Measurements from ENCODE around the gene SLAIN1. TPM values are rescaled to one million over a fixed set of nuclear protein-coding genes. Genes with fewer than 3 reads are reported as not detected.

Gene SLAIN1
- total and polyA plus RNA-seq, 10 of the 15 experiments (the other 5 are each of a cell fraction or from before 2014, with no cell fraction given): 11.9 to 140 (median 56.9) TPM

GRCh38 chr13:77740931-77741596 lies 43.6 kb downstream of the SLAIN1 start:
- no peak for TF ChIP-seq POU2F2 (IDR thresholded peaks at IDR 0.05; ENCODE audit: borderline replicate concordance, low read depth, low read length)
- no peak for TF ChIP-seq NBN (IDR thresholded peaks at IDR 0.05)
- no peak for TF ChIP-seq BHLHE40 (IDR thresholded peaks at IDR 0.05; ENCODE audit: borderline replicate concordance in 1 of 2, low read depth in 2 of 2, low read length in 1 of 2)
- TF ChIP-seq RCOR1 (conservative IDR thresholded peaks at IDR 0.05; ENCODE audit: low read depth, low read length): no peak
- TF ChIP-seq IKZF2 (IDR thresholded peaks at IDR 0.05): no peak
- no peak overlapping the region for H3K9ac ChIP-seq (ENCODE audit: control insufficient read depth, insufficient read depth, low read length)
- DNase-seq (ENCODE audit: low read depth, low spot score) (no peak), ATAC-seq (no peak), FAIRE-seq (no peak)
- no peak overlapping the region for H2AFZ ChIP-seq (ENCODE audit: control insufficient read depth, low read depth, low read length)
- no peak overlapping the region for H3K4me2 ChIP-seq (ENCODE audit: control insufficient read depth, insufficient read depth)
- no peak overlapping the region for H3K27ac ChIP-seq (ENCODE audit: control insufficient read depth, insufficient read depth)
- intact Hi-C loops (cut with micrococcal nuclease; ENCODE audit: unreplicated experiment): no loop called here
- no peak overlapping the region for H3K4me3 ChIP-seq
- WGBS (ENCODE audit: insufficient coverage, insufficient replicate concordance, low lambda C conversion rate, missing lambda C conversion rate): 97% methylated on average over 8 of the region's 8 CpGs
- H3K79me2 ChIP-seq (ENCODE audit: control insufficient read depth, insufficient read depth, low read length): no peaks in the 10 kb centered on the region
- ChIA-PET POLR2A (interaction anchor here (0.7 to 1.3 kb wide), 3 partner anchors 9 to 44 kb away, joined by 3 to 6 read pairs (median 3); partner anchors contain the start of gene SLAIN1), SMC1A (ENCODE audit: uncharacterized antibody, unreplicated experiment) (interaction anchor here (0.6 to 3.3 kb wide), 7 partner anchors 12 to 148 kb away, joined by 3 to 12 read pairs (median 3); no protein-coding TSS in a partner anchor), CTCF (interaction anchor here (1.3 to 2.1 kb wide), 6 partner anchors 8 to 248 kb away, joined by 3 to 8 read pairs (median 6); no protein-coding TSS in a partner anchor), RAD21 (ENCODE audit: unreplicated experiment) (interaction anchor here (1.1 to 1.7 kb wide), 2 partner anchors 8 to 39 kb away, joined by 5 read pairs; no protein-coding TSS in a partner anchor)
- no peaks in the 10 kb centered on the region for H3K27me3 ChIP-seq (replicated peaks in 1 of 2; ENCODE audit: control insufficient read depth in 2 of 2, insufficient read depth in 2 of 2, low read length in 1 of 2)
- no peaks in the 10 kb centered on the region; a peak in 1 of 4 replicates for H3K36me3 ChIP-seq (ENCODE audit: control insufficient read depth in 2 of 2, insufficient read depth in 2 of 2, low read length in 1 of 2)
- no peaks in the 10 kb centered on the region for H3K9me3 ChIP-seq (replicated peaks; ENCODE audit: control insufficient read depth, insufficient read depth, low read length)
- in situ Hi-C loops (cut with MboI): no loop called here
- peaks cover 3% of the 10 kb centered on the region; the same call in 1 of the 2 replicates for H3K4me1 ChIP-seq (ENCODE audit: control insufficient read depth, insufficient read depth, low read length)
- H4K20me1 ChIP-seq (ENCODE audit: control insufficient read depth, insufficient read depth): no peaks in the 10 kb centered on the region
- BruUV-seq (replicated peaks): no TSS peak

GRCh38 chr13:77741597-77741972 lies 44.1 kb downstream of the SLAIN1 start:
- DNase-seq (ENCODE audit: low read depth, low spot score): no peak
- ChIA-PET RAD21 (ENCODE audit: unreplicated experiment) (interaction anchor here (1.7 kb wide), 1 partner anchor 39 kb away, joined by 5 read pairs; no protein-coding TSS in a partner anchor), CTCF (interaction anchor here (1.0 to 2.1 kb wide), 6 partner anchors 9 to 168 kb away, joined by 3 to 8 read pairs (median 6); no protein-coding TSS in a partner anchor), SMC1A (ENCODE audit: uncharacterized antibody, unreplicated experiment) (interaction anchor here (0.9 to 3.3 kb wide), 7 partner anchors 11 to 177 kb away, joined by 3 to 12 read pairs (median 4); no protein-coding TSS in a partner anchor), POLR2A (interaction anchor here (0.6 to 1.3 kb wide), 2 partner anchors 45 to 239 kb away, joined by 3 read pairs; partner anchors contain the start of gene SLAIN1)
- FAIRE-seq: no peak
- BruUV-seq (replicated peaks): no TSS peak
- no peaks in the 10 kb centered on the region for H3K27me3 ChIP-seq (replicated peaks in 1 of 2; ENCODE audit: control insufficient read depth in 2 of 2, insufficient read depth in 2 of 2, low read length in 1 of 2)
- H3K79me2 ChIP-seq (ENCODE audit: control insufficient read depth, insufficient read depth, low read length): no peaks in the 10 kb centered on the region
- no peak overlapping the region for H3K27ac ChIP-seq (ENCODE audit: control insufficient read depth, insufficient read depth)
- intact Hi-C loops (cut with micrococcal nuclease; ENCODE audit: unreplicated experiment) (no loop called here), in situ Hi-C loops (cut with MboI) (no loop called here)
- 100% methylated on average over 1 of the region's 1 CpG for WGBS (ENCODE audit: insufficient coverage, insufficient replicate concordance, low lambda C conversion rate, missing lambda C conversion rate)
- no peak overlapping the region for H2AFZ ChIP-seq (ENCODE audit: control insufficient read depth, low read depth, low read length)
- H3K9me3 ChIP-seq (replicated peaks; ENCODE audit: control insufficient read depth, insufficient read depth, low read length): no peaks in the 10 kb centered on the region
- H3K36me3 ChIP-seq (ENCODE audit: control insufficient read depth in 2 of 2, insufficient read depth in 2 of 2, low read length in 1 of 2): no peaks in the 10 kb centered on the region; a peak in 1 of 4 replicates
- H3K4me2 ChIP-seq (ENCODE audit: control insufficient read depth, insufficient read depth): no peak overlapping the region
- no peak overlapping the region for H3K4me3 ChIP-seq
- ATAC-seq: no peak
- H3K4me1 ChIP-seq (ENCODE audit: control insufficient read depth, insufficient read depth, low read length): peaks cover 3% of the 10 kb centered on the region; the same call in 1 of the 2 replicates
- H4K20me1 ChIP-seq (ENCODE audit: control insufficient read depth, insufficient read depth): no peaks in the 10 kb centered on the region
- H3K9ac ChIP-seq (ENCODE audit: control insufficient read depth, insufficient read depth, low read length): no peak overlapping the region
- TF ChIP-seq MYC (IDR thresholded peaks at IDR 0.05; ENCODE audit: insufficient read depth, insufficient read length, insufficient replicate concordance, low read length, severe bottlenecking) (no peak), TAF1 (IDR thresholded peaks at IDR 0.05; ENCODE audit: borderline replicate concordance, low read depth, low read length) (no peak), SMAD5 (IDR thresholded peaks at IDR 0.05; ENCODE audit: low read depth) (no peak), ATF2 (IDR thresholded peaks at IDR 0.05; ENCODE audit: low read length) (no peak), SIX5 (IDR thresholded peaks at IDR 0.05; ENCODE audit: low read depth, low read length, severe bottlenecking) (no peak), BCL3 (IDR thresholded peaks at IDR 0.05; ENCODE audit: borderline replicate concordance, insufficient read depth, low read depth, low read length, poor library complexity, severe bottlenecking) (no peak), GATAD2B (conservative IDR thresholded peaks at IDR 0.05; ENCODE audit: low read depth) (no peak), RELA (IDR thresholded peaks at IDR 0.05; ENCODE audit: borderline replicate concordance, partially characterized antibody) (no peak), STAT3 (IDR thresholded peaks at IDR 0.05; ENCODE audit: low read depth, low read length) (no peak)

All from GM12878 (cell line).